Sigmoid colon (tissue), 4 donors: ENCODE data around the gene ARTN.

ENCODE experiments used
- EP300 ChIP-seq, 4 donors: sonication (generic); formaldehyde crosslinking; IDR thresholded peaks; one replicate each; pipeline ENCODE4 v1.6.1; 2017; ENCODE audit warnings: antibody characterized with exemption in 4 of 4
- POLR2A ChIP-seq, 2 donors: fragments of 450-650 bp; IDR thresholded peaks; one replicate each; pipeline ENCODE4 v1.6.1; 2016; ENCODE audit warnings: antibody characterized with exemption in 2 of 2, mild to moderate bottlenecking in 2 of 2, moderate library complexity in 2 of 2
- POLR2AphosphoS5 ChIP-seq, 4 donors: sonication (generic); formaldehyde crosslinking; IDR thresholded peaks; one replicate each; pipeline ENCODE4 v1.6.1; 2017; ENCODE audit warnings: antibody characterized with exemption in 4 of 4
- TF ChIP-seq, protein P1 (sequence below), 4 experiments: fragments of 450-650 bp in 3 of 4; fragments of 200-600 bp in 1 of 4; IDR thresholded peaks; one replicate each; pipeline ENCODE4 v1.5.1; 2016 to 2019; ENCODE audit warnings: antibody characterized with exemption in 4 of 4, mild to moderate bottlenecking in 3 of 4, moderate library complexity in 2 of 4

- TF ChIP-seq, protein P1, sequence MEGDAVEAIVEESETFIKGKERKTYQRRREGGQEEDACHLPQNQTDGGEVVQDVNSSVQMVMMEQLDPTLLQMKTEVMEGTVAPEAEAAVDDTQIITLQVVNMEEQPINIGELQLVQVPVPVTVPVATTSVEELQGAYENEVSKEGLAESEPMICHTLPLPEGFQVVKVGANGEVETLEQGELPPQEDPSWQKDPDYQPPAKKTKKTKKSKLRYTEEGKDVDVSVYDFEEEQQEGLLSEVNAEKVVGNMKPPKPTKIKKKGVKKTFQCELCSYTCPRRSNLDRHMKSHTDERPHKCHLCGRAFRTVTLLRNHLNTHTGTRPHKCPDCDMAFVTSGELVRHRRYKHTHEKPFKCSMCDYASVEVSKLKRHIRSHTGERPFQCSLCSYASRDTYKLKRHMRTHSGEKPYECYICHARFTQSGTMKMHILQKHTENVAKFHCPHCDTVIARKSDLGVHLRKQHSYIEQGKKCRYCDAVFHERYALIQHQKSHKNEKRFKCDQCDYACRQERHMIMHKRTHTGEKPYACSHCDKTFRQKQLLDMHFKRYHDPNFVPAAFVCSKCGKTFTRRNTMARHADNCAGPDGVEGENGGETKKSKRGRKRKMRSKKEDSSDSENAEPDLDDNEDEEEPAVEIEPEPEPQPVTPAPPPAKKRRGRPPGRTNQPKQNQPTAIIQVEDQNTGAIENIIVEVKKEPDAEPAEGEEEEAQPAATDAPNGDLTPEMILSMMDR (IDR thresholded peaks at IDR 0.05), result peak; percentile 40 to 74 (median 68)
- TF ChIP-seq POLR2AphosphoS5 (IDR thresholded peaks at IDR 0.05) (peak; percentile 49 to 88 (median 82)), POLR2A (IDR thresholded peaks at IDR 0.05) (peak; percentile 62 to 68), EP300 (IDR thresholded peaks at IDR 0.05) (no peak)
Observed at GRCh38 chr1:43946236-43947060, 12.8 kb downstream of the ARTN start, which contains the start of gene IPO13.
